ENCODE measurements around the gene ADAM11.

ADAM11 gene

DNA sequence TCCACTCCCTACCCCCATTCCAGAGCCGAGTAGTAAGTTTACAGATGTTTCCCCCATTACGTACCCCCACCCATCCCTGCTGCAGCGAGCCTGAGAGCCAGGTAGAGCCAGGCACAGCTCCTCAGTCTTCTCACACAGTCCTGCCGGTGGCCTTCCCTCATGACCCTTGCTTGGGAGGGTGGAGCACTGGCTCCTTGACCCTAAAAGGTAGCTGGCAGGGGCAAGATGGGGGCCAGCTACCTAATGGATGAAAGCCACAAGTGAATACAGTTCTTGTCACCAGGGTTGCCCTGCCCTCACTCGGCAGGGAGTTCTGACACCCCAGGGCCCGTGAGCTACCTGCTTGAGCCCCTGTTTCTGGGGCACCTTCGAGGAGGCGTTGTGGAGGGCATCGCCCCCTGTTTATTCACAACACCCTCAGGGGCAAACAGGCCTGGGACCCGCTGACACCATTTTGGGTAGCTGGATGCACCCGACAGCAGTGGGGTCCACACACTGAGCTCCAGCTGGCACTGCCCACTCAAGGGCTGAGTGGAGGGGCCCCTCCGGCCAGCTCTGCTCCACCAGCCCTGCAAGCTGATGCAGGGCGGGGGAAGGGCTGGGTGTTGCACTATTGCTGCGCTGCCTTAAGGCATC, 22.2 kb downstream of the ADAM11 start:
- Histone ChIP-seq H3K27ac (no peak overlapping the region), H3K9me3 (ENCODE audit: severe bottlenecking) (no peaks in the 10 kb centered on the region), H3K4me3 (ENCODE audit: low read depth, low read length) (no peak overlapping the region), H3K36me3 (peaks cover 12% of the 10 kb centered on the region), H3K27me3 (ENCODE audit: insufficient read depth, low read depth, severe bottlenecking) (no peaks in the 10 kb centered on the region)
- no peak for DNase-seq
- TF ChIP-seq, protein P1, sequence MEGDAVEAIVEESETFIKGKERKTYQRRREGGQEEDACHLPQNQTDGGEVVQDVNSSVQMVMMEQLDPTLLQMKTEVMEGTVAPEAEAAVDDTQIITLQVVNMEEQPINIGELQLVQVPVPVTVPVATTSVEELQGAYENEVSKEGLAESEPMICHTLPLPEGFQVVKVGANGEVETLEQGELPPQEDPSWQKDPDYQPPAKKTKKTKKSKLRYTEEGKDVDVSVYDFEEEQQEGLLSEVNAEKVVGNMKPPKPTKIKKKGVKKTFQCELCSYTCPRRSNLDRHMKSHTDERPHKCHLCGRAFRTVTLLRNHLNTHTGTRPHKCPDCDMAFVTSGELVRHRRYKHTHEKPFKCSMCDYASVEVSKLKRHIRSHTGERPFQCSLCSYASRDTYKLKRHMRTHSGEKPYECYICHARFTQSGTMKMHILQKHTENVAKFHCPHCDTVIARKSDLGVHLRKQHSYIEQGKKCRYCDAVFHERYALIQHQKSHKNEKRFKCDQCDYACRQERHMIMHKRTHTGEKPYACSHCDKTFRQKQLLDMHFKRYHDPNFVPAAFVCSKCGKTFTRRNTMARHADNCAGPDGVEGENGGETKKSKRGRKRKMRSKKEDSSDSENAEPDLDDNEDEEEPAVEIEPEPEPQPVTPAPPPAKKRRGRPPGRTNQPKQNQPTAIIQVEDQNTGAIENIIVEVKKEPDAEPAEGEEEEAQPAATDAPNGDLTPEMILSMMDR (IDR thresholded peaks at IDR 0.05; ENCODE audit: low read depth, low read length), result no peak

DNA sequence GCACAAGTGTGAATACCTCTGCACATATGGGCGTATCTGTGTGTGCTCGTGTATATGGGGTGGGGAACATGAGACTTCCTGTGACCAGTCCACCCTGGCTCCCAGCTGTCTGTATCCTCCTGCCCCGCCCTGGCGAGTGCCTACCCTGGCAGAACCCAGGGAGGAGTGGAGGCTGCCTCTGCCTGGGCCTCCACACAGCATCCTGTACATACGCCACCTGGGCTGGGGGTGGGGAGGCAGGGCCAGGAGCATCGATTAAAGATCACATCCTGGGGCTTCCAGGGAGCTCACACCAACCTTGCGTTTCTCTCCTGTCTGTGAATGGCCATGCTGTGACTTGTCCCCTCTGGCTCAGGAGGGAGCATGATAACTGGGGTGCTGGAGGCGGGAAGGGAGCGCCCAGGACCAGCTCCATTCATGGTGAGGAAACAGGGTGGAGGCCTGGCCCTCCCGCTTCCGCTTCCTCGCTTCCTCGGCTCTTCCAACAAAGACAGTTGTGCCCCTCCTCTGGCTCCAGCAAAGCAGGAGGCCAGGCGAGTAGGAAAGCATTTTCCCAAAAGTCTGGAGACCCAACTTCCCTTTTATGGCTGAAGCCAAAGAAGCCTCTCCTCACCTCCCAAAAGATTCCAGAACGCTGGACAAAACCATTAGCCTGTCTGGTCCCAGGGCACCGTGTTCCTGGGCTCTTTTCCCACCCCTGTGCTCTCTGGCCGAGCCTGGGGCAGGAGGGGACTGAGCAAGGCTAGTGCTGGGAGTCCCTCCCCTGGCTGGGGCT, 22.9 kb downstream of the ADAM11 start:
- TF ChIP-seq, protein P1 (IDR thresholded peaks at IDR 0.05; ENCODE audit: low read depth, low read length), result no peak
- H3K9me3 ChIP-seq (ENCODE audit: severe bottlenecking), result no peaks in the 10 kb centered on the region
- no peaks in the 10 kb centered on the region for H3K27me3 ChIP-seq (ENCODE audit: insufficient read depth, low read depth, severe bottlenecking)
- no peak overlapping the region for H3K4me3 ChIP-seq (ENCODE audit: low read depth, low read length)
- no peak for DNase-seq
- H3K36me3 ChIP-seq, result peaks cover 12% of the 10 kb centered on the region
- no peak overlapping the region for H3K27ac ChIP-seq

- no peaks in the 10 kb centered on the region for H3K9me3 ChIP-seq (ENCODE audit: severe bottlenecking)
- H3K27ac ChIP-seq, result no peak overlapping the region
- TF ChIP-seq, protein P1 (IDR thresholded peaks at IDR 0.05; ENCODE audit: low read depth, low read length), result no peak
- H3K27me3 ChIP-seq (ENCODE audit: insufficient read depth, low read depth, severe bottlenecking), result no peaks in the 10 kb centered on the region
- no peak overlapping the region for H3K4me3 ChIP-seq (ENCODE audit: low read depth, low read length)
- DNase-seq, result no peak
- H3K36me3 ChIP-seq, result peaks cover 7% of the 10 kb centered on the region
Measured at GRCh38 chr17:44782326-44782850, 23.6 kb downstream of the ADAM11 start.

DNA sequence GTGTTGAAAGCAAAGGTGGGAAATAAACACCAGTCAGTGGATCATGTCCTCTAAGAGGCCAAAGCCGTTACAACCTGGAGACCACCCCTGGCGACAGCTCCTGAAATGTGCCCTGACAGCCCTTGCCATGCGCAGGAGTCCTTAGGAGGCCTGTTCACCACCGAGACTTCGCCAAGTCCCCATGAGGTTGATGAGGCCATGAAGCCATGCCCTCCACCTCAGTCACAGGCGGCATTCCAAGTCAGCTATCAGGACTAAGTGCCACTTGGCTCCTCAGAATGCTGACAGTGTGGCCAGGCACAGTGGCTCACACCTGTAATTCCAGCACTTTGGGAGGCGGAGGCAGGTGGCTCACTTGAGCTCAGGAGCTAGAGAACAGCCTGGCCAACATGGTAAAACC, 27.1 kb downstream of the ADAM11 start:
- TF ChIP-seq, protein P1 (IDR thresholded peaks at IDR 0.05; ENCODE audit: low read depth, low read length), result no peak
- Histone ChIP-seq H3K27ac (no peak overlapping the region), H3K27me3 (ENCODE audit: insufficient read depth, low read depth, severe bottlenecking) (no peaks in the 10 kb centered on the region), H3K36me3 (no peaks in the 10 kb centered on the region), H3K9me3 (ENCODE audit: severe bottlenecking) (no peaks in the 10 kb centered on the region), H3K4me3 (ENCODE audit: low read depth, low read length) (no peak overlapping the region)
- no peak for DNase-seq

- no peaks in the 10 kb centered on the region for H3K36me3 ChIP-seq
- TF ChIP-seq, protein P1 (IDR thresholded peaks at IDR 0.05; ENCODE audit: low read depth, low read length), result no peak
- H3K4me3 ChIP-seq (ENCODE audit: low read depth, low read length), result no peak overlapping the region
- no peak overlapping the region for H3K27ac ChIP-seq
- H3K9me3 ChIP-seq (ENCODE audit: severe bottlenecking), result no peaks in the 10 kb centered on the region
- DNase-seq, result no peak
- no peaks in the 10 kb centered on the region for H3K27me3 ChIP-seq (ENCODE audit: insufficient read depth, low read depth, severe bottlenecking)
Measured at GRCh38 chr17:44786551-44787081, 27.8 kb downstream of the ADAM11 start.

Measured in WERI-Rb-1 (cell line).